HG03095 (cell line): ENCODE results near the gene VPS11.
"Not testable (repeated sequence)": the region's sequence is repeated elsewhere in the genome, so short reads cannot be mapped to it uniquely, and the experiment has no call there.

Experiments
- ATAC-seq: cut with Tn5 transposase; IDR thresholded peaks from one replicate; pipeline ENCODE4 v1.9.1; 2021; ENCODE audit warnings: moderate library complexity; ENCODE audit not compliant: unreplicated experiment

The VPS11 gene

DNA sequence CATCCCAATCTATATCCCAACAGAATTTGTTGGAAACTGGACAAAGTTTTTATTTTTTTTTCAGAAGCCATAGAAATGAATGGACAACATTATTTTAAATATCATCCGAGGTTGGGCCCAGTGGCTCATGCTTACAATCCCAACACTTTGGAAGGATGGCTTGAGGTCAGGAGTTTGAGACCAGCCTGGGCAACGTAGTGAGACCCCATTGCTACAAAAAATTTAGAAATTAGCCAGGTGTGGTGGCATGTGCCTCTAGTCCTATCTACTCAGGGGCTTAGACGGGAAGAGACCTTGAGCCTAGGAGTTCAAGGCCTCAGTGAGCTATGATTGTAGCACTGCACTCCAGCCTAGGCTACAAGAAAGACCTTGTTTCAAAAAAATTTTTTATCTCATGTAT lies 32.8 kb upstream of the VPS11 start:
- ATAC-seq, result no peak

DNA sequence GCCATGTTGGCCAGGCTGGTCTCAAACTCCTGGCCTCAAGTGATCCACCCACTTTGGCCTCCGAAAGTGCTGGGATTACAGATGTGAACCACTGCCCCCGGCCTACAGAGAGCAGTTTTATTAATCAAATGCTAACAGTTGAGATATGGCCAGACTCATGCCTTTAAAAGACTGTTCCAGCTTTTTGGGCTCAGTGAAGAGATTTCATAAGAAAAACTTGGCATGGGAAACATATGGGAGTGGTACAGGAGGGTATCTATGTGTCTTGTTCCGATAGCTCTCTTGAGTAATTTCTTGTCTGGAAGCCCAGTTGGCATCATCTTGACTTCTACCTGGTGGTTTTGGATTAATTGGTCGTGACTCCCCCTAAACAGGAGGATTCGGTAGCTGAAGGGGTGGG lies 28.7 kb upstream of the VPS11 start:
- no peak for ATAC-seq

DNA sequence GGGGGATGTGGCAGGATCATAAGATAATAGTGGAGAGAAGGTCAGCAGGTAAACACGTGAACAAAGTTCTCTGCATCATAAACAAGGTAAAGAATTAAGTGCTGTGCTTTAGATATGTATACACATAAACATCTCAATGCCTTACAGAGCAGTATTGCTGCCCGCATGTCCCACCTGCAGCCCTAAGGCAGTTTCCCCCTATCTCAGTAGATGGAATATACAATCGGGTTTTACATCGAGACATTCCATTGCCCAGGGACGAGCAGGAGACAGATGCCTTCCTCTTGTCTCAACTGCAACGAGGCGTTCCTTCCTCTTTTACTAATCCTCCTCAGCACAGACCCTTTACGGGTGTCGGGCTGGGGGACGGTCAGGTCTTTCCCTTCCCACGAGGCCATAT lies 28.1 kb upstream of the VPS11 start:
- not testable (repeated sequence) for ATAC-seq

DNA sequence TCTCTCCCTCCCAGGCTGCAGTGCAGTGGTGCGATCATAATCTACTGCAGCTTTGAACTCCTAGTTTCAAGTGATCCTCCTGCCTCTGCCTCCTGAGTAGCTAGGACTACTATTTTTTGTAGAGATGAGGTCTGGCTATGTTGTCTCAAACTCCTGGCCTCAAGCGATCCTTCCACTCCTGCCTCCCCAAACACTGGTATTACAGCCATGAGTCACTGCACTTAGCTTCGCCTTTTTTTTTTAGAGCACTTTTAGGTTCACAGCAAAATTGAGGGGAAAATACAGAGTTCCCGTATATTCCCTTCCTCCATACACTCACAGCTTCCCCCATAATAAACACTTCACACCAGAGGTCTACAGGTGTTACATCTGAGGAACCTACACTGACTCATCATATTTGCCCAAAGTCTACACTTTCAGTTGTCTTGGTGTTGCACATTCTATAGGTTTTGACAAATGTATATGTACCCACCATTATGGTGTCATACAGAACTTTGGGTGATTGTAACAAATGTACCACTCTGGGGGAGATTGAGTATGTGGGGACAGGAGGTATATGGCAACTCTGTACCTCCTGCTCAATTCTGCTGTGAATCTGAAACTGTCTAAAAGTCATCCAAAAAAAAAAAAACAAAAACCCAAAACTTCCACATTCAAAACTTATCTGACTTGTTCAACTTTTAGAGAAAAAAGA lies 25.6 kb upstream of the VPS11 start:
- ATAC-seq, result no peak

DNA sequence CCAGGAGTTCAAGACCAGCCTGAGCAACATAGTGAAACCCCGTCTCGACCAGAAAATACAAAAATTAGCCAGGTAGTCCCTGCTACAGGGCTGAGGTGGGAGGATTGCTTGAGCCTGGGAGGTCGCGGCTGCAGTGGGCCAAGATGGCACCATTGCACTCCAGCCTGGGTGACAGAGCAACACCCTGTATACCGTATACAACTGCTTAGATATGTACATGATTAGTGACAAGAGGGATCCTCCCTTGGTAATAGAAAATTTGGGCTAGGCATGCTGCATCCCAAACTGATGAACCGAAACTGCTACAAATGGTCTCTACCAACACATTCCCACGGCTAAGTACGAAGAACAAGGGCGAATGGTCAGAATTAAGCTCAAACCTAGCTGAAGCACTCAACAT lies 24.7 kb upstream of the VPS11 start:
- ATAC-seq, result no peak

DNA sequence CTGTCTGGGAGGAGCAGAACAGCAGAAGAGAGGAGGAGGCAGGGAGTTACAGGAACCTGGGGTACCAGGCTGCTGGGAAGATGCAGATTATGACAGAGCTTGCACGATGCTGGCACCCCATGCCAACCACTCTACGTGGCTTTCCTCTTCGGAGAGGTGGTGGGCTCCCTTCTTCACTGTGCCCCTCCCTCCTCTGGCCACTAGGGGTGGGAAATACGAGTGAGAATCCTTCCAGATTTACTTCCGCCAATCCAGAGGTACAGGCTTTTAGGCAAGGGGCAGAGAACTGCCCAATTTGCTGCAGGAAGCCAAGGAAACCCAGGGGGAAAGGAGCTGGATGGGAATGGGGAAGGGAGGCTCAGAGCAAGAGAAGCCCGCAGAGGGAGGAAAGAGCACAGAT lies 22.9 kb upstream of the VPS11 start:
- ATAC-seq, result no peak

DNA sequence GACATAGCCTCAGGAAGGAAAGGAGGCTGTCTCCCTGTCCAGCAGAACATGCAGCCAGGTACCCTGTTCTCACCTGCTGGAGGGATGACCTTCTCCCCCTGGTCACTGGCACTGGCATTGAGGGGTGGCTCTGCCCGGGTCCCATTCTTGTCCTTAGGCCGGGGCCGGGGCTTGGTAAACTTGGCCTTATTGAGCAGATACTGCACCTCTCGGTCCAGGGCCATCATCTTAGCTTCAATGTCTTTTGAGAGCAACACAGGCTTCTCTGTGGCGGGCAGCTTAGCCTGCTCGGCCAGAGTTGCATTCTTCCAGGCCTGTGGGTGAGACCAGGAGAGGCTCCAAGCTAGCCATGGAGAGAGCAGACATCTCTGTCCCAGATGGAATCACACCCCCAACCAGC lies 21.1 kb upstream of the VPS11 start:
- ATAC-seq, result no peak

DNA sequence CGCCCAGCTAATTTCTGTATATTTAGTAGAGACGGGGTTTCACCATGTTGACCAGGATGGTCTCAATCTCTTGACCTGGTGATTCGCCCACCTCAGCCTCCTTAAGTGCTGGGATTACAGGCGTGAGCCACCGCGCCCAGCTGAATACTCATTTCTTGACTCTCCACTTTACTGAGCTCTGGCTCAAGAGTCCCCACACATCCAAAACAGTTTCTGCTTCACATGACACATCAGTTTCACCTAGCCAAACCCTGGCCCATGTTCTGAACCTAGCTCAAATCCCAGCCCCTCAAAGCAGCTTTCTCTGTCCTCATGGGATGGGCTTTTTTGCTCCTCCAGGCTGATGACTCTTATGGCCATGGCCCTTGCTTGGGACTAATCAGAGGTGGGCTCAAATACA lies 20.4 kb upstream of the VPS11 start:
- ATAC-seq, result no peak

DNA sequence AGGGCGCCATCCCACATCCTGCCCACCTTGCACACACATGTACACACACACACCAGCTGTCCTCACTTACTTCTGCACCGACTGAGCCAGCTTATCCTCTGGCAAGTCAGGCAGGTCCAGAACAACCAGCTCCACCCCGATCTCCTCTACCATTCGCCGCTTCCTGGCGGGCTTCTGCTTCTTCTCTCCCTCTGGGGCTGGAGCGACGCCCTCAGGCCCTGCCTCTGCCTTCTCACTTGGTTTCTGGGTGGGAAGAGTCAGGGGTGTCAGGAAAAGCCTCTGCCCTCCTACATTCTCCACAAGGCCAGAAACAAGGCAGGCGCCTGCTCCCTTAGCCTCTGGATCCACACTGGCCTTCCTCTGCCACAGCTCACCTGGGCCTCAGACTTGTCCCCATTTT lies 19.0 kb upstream of the VPS11 start:
- no peak for ATAC-seq

DNA sequence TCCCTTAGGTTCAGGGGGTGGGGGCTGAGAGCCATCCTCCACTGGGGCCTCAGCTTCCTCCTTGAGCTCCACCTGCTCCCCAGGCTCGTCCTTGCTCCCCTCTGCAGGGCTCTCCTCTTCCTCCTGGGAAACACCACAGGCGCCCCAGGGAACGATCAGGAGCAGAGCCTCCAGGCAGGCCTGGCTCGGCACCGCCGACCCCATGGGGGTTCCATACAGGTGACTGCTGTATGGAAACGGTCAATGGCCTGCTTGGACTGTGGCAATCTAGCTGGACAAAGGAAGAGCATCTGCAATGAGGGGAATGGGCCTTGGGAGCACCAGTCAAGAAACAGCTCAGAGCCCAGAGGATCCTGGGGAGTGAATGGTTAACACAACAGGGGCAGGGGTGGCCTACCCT lies 18.5 kb upstream of the VPS11 start:
- no peak for ATAC-seq

DNA sequence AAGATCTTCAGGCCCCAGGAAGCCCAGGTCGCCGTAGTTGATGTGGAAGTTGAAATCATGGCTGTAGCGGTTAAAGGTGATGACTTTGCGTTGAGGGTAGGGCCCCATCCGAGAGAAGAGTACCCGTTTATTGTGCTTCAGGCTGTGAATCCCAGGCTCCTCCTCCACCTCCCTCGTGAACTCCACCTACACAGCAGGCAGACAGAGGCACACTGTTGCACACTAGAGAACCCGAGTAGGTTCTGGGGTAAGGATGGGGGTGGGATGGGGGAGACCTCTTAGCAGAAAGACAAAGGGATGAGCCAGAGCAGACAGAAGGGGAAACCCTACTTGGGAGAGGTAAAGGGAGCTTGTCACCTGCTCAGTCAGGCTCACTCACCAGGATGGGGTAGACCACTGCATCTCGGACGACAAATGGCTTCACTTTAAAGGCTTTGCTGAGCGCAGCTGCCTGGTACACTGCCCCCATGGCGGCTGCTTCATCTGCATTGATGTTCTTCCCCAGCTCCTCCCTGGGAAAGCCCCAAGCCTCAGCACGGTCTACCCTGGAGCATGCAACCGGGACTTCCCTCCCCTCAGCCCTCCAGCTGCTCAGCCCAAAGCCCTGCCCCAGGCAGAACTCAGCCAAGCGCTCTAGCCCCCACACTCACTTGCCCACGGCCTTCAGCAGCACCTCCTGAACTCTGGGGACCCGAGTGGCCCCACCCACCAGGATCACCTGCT lies 16.0 kb upstream of the VPS11 start:
- ATAC-seq, result peak; percentile 50

DNA sequence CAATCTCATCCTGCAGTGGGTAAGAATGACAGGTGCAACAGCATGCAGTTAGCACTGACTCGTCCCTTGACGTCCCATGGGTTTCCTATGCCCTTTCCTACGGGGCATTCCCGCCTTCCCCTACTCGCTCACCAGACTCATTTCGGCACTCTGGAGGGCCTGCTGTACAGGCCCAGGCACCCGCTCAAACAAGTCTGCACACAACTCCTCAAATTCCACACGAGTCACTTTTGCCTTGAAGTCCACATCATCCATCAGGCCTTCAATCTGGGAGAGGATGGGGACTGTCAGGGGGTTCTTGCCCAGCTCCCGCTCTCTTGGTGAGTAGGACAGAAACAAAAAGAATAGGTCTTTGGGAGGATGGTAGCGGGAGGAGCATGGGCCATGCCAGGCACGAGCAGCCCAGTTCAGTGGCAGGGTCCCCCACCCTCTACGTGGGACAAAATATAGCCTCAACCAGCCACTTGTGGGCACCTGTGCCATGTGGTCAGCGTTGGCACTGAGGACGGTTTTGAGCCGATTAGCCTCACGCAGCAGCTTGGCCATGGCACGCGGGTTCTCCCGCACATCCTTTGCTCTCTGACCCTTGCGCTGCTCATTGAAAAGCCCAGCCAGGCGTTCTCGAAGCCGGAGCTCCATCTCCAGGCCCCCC lies 15.3 kb upstream of the VPS11 start:
- no peak for ATAC-seq

DNA sequence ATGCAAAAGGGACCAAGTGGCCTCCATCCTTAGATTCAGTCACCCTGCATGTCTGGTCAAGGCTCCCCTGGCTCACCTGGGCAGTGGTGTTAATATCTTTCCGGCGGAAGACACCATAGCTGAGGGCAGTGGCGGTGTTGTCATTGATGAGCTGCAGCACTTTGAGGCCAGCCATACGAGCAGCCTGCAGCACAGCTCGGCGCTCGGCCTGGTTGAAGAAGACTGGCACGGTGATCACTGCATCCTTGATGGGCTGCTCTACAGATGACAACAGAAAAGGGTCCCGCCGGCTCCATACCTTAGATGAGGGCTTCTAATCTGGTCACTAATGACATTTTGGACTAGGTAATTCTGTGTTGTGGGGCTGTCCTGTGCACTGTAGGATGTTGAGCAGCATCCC lies 13.2 kb upstream of the VPS11 start:
- no peak for ATAC-seq

DNA sequence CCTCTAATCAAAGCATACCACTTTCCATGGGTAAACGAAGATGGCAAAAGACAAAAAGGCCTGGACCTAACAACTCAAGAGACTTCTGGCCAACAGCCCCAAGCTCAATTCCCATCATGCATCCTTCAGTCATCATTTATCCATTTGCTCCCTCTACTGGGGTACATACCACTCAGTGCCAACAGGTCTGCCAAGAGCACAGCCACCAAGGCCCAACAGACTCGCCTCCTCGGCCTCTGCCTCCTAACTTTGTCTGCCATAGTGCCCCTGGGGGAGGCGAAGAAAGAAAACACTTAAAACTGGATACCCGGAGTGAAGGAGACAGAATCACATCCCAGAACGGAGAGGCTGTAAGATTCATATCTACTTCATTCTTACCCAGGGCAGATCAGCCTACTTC lies 11.7 kb upstream of the VPS11 start:
- no peak for ATAC-seq

DNA sequence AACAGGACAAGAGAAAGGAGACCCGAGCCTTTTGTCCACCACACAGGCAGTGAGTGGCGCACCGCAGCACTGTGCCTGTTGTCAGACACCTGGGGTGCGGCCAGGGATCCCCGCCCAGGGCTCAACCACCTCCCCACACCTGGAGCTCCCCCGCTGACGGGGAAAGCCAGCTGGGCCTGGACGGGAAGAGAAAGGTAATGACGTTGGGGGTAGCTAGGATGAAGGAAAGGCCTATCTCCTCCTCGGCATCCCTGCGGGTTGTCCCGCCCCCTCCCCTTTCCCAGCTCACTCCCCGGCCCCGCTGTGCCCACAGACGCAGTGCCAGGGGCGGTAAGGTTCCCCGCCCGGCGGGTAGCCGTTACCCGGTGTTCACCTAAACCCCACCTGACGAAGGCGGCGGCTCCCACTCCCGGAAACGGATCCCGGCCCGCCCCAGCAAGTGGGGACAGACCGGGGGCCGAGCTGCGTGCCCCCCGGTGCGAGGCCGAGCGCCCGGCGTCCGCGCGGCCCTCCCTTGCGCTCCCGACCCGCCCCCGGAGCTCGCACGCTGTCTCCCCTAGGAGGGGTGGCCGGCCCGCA lies 11.1 kb upstream of the VPS11 start:
- peak; percentile 7 for ATAC-seq

DNA sequence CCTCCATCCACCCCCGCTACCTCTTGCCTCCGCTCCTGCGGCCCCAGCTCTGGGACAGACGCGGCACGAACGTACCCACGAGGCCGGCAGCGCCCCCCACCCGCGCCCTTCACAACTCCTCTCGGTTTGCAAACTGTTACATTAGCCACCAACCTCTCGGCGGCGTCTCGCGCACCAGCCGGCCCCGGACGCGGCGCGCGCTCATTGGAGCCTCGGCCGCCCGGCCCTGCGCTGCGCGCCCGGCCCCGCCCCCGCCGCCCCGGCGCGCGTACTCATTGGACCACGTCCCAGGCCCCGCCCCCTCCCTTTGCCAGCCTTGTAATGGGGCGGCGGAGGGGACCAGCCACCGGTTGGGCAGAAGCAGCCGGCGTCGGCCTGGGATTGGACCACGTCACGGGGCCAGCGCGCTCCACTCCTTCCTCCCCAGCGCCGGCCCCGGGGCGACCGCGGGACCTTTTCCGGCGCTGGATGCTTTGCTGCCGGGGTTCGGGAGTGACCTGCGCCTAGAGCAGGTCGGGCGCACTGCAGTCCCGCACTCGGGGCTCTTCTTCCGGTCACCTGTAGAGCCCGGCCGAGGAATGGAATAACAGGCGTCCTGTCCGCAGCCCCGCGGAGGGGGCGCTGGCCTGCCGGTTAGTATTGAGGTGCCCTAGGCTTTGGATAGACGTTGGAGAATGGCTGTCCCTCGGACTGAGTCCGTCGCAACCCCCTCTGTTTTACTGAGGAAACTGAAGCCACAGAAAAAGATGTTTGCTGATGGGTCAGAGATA lies 10.4 kb upstream of the VPS11 start, which contains the start of gene HYOU1:
TSS of gene HYOU1 (minus strand) at position 206 of the 770 bp plus-strand sequence. CDS start 1,045 bp downstream, outside the sequence.
- ATAC-seq, result peak; percentile 88

DNA sequence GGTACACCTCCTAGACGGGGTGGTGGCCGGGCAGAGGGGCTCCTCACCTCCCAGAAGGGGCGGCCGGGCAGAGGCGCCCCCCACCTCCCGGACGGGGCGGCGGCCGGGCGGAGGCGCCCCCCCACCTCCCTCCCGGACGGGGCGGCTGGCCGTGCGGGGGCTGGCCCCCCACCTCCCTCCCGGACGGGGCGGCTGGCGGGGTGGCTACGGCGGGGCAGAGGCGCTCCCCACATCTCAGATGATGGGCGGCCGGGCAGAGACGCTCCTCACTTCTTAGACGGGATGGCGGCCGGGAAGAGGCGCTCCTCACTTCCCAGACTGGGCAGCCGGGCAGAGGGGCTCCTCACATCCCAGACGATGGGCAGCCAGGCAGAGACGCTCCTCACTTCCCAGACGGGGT lies 8.5 kb upstream of the VPS11 start:
- ATAC-seq, result not testable (repeated sequence)

DNA sequence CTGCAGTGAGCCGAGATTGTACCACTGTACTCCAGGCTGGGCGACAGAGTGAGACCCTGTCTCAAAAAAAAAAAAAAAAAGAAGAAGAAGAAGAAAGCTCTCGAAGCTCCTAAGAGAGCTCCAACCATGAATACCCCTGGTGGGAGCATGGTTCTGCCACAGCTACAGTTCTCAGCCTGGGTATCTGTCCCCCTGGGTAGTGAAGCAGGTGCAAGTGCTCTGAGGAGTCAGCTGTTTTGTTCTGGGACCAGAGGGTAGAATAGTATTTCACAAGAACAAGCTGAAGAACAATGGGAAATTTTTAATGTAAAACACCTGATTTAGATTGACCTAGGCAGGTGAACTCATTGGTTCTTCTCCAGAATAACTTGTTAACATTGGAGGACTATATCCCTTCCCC lies 6.4 kb upstream of the VPS11 start:
- ATAC-seq, result no peak

DNA sequence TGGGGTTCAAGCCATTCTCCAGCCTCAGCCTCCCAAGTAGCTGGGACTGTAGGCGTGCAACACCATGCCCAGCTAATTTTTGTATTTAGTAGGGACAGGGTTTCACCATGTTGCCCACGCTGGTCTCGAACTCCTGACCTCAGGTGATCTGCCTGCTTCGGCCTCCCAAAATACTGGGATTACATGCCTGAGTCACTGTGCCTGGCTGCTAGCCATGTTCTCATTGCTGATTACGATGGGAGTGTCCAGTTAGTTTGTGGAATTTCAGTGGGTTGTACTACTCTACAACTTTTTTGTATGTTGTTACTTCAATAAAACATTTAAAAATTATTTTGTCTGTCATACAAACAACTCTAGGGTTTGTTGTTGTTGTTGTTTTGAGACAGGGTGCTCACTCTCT lies 4.8 kb upstream of the VPS11 start:
- ATAC-seq, result no peak

DNA sequence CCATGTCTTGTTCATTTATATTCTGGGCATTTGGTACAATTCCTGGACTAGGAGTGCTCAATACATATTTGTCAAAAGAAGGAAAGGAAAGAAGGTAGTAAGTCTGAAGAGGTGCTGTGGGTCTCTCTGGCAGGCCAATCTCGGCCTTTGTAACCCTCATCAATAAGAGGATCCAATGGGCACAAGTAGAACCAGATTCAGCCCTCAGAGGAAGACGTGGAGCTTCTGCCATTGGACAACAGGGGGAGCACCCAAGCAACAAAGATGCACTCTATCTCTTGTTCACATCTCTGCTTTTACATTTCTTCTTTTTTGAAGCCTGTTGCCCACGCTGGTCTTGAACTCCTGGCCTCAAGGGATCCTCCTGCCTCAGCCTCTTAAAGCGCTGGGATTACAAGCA lies 2.2 kb upstream of the VPS11 start:
- ATAC-seq, result no peak

DNA sequence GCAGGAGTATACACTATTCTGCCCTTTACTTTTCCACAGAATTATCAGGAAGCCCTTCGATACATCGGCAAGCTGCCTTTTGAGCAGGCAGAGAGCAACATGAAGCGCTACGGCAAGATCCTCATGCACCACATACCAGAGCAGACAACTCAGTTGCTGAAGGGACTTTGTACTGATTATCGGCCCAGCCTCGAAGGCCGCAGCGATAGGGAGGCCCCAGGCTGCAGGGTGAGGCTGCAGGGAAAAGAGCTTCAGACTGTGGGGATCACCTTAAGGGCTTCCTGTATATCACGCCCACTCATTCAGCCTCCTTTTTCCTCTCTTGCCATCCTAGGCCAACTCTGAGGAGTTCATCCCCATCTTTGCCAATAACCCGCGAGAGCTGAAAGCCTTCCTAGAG lies 10.2 kb downstream of the VPS11 start:
- ATAC-seq, result no peak
